ENCODE measurements around the gene DGKB.

DGKB gene

DNA sequence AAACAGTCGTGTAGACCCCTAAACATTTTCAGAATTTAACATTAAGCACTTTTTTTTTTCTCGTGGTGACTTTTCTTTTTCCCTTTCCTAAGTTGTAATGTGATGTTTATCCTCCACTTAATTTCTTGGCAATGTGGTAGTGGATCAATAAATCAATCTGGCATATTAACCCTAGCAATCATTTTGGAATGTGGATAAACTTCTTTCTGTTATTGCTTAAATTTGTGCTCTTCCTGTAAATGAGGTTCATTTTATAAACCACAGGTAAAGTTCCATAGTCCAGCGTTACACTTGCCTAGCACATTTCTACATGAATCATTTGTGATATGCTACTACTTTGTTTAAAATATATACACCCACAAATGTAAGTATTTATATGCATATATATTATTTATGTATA is 665.7 kb downstream of the DGKB start:
- Mint-ChIP-seq H3K9me3 (no peaks in the 10 kb centered on the region), H3K36me3 (ENCODE audit: low read depth) (no peaks in the 10 kb centered on the region), H3K4me1 (ENCODE audit: low read depth) (no peaks in the 10 kb centered on the region)

DNA sequence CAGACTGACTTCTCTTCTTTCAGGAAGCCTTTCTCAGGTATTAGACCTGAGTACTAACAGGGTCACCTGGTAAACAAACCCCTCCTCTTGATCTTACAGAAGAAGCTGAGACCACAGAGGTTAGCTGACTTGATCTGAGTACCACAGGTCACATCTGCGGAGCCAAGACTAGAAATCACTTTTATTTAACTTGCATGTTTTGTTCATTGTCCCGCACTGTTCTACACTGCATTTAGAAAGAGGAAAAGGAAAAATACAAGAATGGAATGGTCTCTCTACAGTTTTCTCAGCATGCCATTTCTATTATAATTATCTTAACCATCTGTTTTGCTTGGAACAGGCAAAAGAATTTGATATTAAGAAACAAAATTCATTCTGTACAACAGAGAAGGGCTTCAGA is 667.5 kb downstream of the DGKB start:
- no peak for DNase-seq
- Mint-ChIP-seq H3K4me1 (ENCODE audit: low read depth) (no peaks in the 10 kb centered on the region), H3K27me3 (no peaks in the 10 kb centered on the region), H3K27ac (no peak overlapping the region), H3K4me3 (no peak overlapping the region), H3K9me3 (no peaks in the 10 kb centered on the region), H3K36me3 (ENCODE audit: low read depth) (no peaks in the 10 kb centered on the region)

More for the DNA sequence above, 665.7 kb downstream of the DGKB start:
- no peak for DNase-seq
- H3K4me3 Mint-ChIP-seq: no peak overlapping the region
- H3K27ac Mint-ChIP-seq: no peak overlapping the region
- H3K27me3 Mint-ChIP-seq: no peaks in the 10 kb centered on the region

DNA sequence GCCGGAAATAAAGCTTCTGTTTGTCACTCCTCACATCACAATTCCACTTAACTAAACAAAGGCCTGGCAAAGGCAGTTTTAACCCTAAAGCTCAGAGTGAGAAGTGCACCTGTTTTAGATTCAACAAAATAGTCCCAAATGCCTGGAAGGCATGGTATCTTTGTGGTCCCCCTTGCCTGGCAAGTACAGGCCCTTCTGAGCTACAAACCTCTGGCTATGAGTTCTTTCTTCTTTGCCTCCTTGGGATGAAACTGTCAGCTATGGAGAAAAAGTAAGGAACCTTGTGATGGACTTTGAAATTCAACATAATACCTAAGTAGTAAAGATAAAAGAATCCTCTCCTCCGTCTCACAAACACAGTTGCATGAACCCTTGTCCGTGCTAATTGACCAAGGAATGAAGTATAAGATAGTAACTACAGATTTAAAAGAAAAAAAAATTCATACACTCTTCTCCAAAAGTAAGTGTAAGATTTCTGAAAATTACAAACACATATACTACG is 668.6 kb downstream of the DGKB start:
- Mint-ChIP-seq H3K27me3 (no peaks in the 10 kb centered on the region), H3K9me3 (no peaks in the 10 kb centered on the region), H3K4me1 (ENCODE audit: low read depth) (no peaks in the 10 kb centered on the region), H3K36me3 (ENCODE audit: low read depth) (no peaks in the 10 kb centered on the region), H3K27ac (no peak overlapping the region), H3K4me3 (no peak overlapping the region)
- DNase-seq: no peak

DNA sequence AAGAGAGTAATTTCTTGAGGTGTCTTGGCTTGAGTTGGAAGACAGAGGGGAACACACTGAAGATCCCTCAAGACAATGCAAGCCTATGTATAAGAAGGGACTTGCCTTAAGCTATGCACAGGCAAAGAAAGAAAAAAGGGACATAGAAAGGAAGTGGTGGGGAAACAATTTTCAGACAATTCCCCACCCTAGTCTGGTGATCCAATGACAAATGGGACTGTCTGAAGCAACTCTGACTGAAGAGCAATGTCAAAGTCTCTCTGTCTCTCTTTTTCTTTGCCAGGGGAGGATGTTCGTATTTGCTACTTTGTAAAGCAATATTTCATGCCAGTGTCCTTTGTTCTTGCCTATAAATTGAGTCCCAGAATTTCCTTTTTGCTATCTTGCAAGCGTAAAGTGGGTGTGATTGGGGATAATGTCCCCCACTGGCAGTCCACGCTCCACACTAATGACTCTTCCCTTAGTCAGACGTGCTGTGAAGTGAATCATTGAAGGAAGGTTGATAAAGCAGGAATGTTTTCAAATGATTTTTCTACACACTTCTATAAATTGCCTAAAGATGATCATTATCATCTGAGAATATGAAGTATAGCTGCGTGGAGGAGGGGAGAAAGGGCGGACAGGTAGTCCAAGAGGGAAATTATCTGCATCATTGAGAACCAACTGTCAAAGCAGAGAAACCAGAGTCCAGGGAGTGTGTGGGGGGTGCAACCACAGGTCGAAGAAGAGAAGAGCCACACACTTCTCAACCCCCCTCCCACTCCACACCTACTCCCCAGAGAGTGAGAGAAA is 669.3 kb downstream of the DGKB start:
- Mint-ChIP-seq H3K4me1 (ENCODE audit: low read depth) (no peaks in the 10 kb centered on the region), H3K36me3 (ENCODE audit: low read depth) (no peaks in the 10 kb centered on the region), H3K4me3 (no peak overlapping the region), H3K27me3 (no peaks in the 10 kb centered on the region), H3K9me3 (no peaks in the 10 kb centered on the region), H3K27ac (no peak overlapping the region)
- DNase-seq: no peak

DNA sequence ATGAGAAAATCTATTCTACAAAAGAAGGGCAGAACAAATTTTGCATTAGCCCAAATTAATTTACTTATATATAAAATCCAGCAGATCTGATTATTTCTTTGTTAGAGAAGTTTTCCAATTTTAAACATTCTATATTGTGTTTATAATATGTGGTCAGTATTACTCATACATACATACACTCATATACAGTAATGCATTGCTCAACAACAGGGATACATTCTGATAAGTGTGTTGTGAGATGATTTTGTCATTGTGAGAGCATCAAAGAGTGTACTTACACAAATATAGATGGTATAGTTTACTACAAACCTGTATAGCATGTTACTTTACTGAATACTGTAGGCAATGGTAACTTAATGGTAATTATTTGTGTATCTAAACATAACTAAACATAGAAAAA is 673.5 kb downstream of the DGKB start:
- no peaks in the 10 kb centered on the region for H3K9me3 Mint-ChIP-seq
- H3K27me3 Mint-ChIP-seq: no peaks in the 10 kb centered on the region
- H3K27ac Mint-ChIP-seq: no peak overlapping the region
- no peak for DNase-seq
- no peaks in the 10 kb centered on the region for H3K36me3 Mint-ChIP-seq (ENCODE audit: low read depth)
- H3K4me3 Mint-ChIP-seq: no peak overlapping the region
- no peaks in the 10 kb centered on the region for H3K4me1 Mint-ChIP-seq (ENCODE audit: low read depth)

DNA sequence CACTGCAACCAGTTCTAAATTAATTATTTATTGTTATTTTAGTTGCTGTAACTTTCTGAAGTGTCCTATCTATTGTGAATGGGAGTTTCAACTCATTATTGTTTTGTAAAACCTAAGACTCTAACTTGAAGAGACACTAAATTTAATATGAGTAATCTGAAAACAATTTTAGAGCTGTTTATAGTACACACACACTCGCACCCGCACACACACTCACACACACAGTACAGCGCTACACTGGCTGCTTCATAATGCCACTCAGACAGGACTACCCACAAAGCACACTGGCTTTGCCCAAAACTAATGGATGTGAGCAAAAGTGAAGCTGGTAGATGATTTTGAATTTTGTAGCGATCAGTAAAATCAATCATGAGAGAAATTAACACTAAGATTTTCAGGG is 674.2 kb downstream of the DGKB start:
- H3K4me1 Mint-ChIP-seq (ENCODE audit: low read depth): no peaks in the 10 kb centered on the region
- H3K36me3 Mint-ChIP-seq (ENCODE audit: low read depth): no peaks in the 10 kb centered on the region
- H3K27me3 Mint-ChIP-seq: no peaks in the 10 kb centered on the region
- H3K4me3 Mint-ChIP-seq: no peak overlapping the region
- H3K9me3 Mint-ChIP-seq: no peaks in the 10 kb centered on the region
- DNase-seq: no peak
- H3K27ac Mint-ChIP-seq: no peak overlapping the region

DNA sequence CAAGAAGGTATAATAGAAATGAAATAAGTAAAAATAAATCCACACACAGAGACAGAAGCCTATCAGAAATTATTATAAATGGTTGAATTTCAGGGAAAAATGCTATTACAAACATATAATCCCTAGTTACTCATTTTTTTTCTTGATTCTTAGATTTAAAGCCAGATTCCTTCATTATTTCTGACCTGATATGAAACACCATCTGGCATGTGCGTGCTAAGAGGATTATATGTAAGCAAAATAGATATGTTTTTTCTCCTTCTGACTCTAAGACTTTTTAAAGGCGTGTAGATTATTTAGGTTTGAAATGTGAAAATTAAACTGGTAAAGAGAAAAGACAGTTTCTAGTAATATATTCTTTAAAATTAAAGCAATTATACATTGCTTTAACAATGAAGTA is 676.4 kb downstream of the DGKB start:
- H3K36me3 Mint-ChIP-seq (ENCODE audit: low read depth): no peaks in the 10 kb centered on the region
- H3K4me1 Mint-ChIP-seq (ENCODE audit: low read depth): no peaks in the 10 kb centered on the region
- no peaks in the 10 kb centered on the region for H3K27me3 Mint-ChIP-seq
- no peaks in the 10 kb centered on the region for H3K9me3 Mint-ChIP-seq
- DNase-seq: no peak
- H3K27ac Mint-ChIP-seq: no peak overlapping the region
- no peak overlapping the region for H3K4me3 Mint-ChIP-seq

DNA sequence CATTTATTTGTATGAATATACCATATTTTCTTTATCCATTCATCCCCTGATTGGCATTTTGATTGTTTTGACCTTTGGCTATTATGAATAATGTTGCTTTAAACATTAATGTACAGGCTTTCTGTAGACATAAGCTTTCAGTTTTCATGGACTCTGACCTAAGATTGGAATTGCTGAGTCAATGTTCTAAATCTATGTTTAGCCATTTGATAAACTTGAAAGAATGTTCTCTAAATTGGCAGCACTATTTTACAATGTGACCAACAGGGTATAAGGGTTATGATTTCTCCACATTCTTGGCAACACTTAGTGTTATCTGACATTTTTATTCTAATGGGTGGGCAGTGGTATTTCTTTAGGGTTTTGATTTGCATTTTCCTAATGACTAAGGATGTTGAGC is 683.4 kb downstream of the DGKB start:
- H3K27ac Mint-ChIP-seq: no peak overlapping the region
- no peaks in the 10 kb centered on the region for H3K27me3 Mint-ChIP-seq
- H3K4me3 Mint-ChIP-seq: no peak overlapping the region
- H3K4me1 Mint-ChIP-seq (ENCODE audit: low read depth): no peaks in the 10 kb centered on the region
- no peaks in the 10 kb centered on the region for H3K9me3 Mint-ChIP-seq
- H3K36me3 Mint-ChIP-seq (ENCODE audit: low read depth): no peaks in the 10 kb centered on the region
- no peak for DNase-seq

DNA sequence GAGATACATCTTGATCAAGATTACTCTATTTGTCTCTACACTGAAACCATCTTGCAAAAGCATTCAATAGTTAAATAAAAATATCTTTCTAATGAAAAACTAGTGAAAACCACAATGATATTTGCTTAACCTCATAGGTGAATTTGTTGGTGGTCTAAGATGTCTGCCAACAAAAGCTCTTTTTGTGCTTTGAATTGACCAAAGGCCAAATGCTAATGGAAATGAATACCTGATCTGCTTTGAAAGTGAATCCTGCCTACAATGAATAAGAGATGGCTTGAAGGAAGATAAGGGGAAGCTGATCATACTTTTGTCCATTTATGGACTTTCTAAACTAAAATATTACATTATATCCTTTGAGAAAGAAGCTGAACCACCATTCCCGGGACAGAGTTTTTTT is 684.2 kb downstream of the DGKB start:
- H3K9me3 Mint-ChIP-seq: no peaks in the 10 kb centered on the region
- no peak overlapping the region for H3K4me3 Mint-ChIP-seq
- no peaks in the 10 kb centered on the region for H3K27me3 Mint-ChIP-seq
- H3K36me3 Mint-ChIP-seq (ENCODE audit: low read depth): no peaks in the 10 kb centered on the region
- H3K27ac Mint-ChIP-seq: no peak overlapping the region
- DNase-seq: no peak
- no peaks in the 10 kb centered on the region for H3K4me1 Mint-ChIP-seq (ENCODE audit: low read depth)

DNA sequence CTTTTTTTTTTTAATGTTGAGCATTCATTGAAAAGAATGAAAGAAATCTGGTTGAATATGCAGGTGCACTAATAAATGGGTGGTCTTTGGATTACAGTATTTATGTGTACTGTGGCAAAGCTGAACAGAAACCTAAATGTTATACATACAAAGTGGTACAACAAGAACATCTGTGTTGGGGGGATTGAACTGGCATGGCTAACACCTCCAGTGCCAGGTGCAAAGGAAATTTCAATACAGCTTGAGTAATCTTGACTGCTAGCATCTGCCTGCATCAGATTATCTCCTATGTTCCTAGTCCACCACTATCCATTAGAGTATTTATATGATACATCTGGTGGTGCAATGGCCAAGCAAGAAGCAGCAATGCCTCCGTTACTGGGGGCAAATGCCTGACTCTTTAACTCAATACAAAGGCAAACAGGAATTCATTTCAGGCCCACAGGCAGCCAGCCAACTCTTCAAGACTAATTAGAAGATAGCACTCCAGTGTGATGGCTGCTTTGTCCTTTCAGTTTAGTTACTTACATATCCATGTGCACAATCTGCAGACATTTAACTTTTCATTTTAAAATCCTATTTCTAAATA is 692.6 kb downstream of the DGKB start:
- Mint-ChIP-seq H3K9me3 (no peaks in the 10 kb centered on the region), H3K27me3 (no peaks in the 10 kb centered on the region), H3K36me3 (ENCODE audit: low read depth) (no peaks in the 10 kb centered on the region), H3K27ac (no peak overlapping the region), H3K4me1 (ENCODE audit: low read depth) (no peaks in the 10 kb centered on the region), H3K4me3 (no peak overlapping the region)
- no peak for DNase-seq

DNA sequence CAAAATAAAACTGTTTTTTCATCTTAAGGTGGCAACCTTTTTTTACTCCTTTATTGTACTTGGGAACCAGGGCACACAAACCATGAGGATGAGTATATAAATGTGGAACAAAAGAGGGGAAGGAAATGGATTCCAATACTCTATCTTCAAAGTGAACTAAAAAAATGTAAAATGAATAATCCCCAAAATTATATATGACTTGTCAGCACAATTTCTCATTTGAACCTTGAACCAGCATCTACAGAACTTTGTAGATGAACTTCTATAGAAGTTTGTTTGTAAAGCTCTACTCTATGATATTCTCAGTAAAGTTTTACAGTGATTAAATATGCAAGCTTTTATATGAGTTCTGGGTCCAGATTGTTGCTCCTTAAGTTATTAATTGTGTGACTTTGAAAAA is 694.8 kb downstream of the DGKB start:
- DNase-seq: no peak
- Mint-ChIP-seq H3K27me3 (no peaks in the 10 kb centered on the region), H3K9me3 (no peaks in the 10 kb centered on the region), H3K4me1 (ENCODE audit: low read depth) (no peaks in the 10 kb centered on the region), H3K4me3 (no peak overlapping the region), H3K27ac (no peak overlapping the region), H3K36me3 (ENCODE audit: low read depth) (no peaks in the 10 kb centered on the region)

DNA sequence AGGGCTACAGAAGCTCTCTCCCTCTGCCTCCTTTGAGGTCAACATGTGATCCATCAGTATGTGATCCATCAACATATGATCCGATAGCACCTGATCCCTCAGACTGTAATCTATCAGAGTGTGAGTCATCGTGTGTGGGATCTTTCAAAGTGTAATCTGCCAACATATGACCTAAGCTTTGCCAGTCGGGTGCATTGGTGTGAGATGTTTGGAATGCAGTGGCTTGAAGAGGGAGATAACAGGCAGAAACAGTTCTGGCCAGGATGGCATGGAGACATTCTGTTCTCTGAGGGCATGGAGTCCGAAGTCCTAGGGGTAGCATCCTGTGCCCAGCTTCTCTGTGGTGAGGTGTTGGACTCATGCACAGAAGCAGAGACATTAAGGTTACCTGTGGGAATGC is 695.4 kb downstream of the DGKB start:
- DNase-seq: no peak
- H3K4me1 Mint-ChIP-seq (ENCODE audit: low read depth): no peaks in the 10 kb centered on the region
- no peaks in the 10 kb centered on the region for H3K36me3 Mint-ChIP-seq (ENCODE audit: low read depth)
- no peak overlapping the region for H3K4me3 Mint-ChIP-seq
- no peak overlapping the region for H3K27ac Mint-ChIP-seq
- H3K9me3 Mint-ChIP-seq: no peaks in the 10 kb centered on the region
- H3K27me3 Mint-ChIP-seq: no peaks in the 10 kb centered on the region

DNA sequence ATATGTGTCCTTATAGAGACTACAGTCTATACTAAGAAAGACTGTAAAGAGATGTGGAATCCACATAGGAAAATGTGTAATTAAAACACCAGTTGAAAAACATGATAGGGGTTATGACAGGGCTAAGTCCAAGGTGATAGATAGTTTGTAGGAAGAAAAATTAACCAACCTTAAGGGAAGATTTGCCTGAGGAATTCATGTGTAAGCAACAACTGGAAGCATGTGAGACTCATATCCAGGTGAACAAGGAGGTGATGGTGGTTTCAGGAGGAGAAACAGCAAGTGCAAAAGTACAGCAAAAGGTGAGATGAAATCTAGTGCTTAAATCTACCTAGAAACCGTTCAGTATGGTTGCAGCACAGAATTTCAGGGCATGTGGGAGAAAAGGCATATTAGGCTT is 696.4 kb downstream of the DGKB start:
- H3K4me3 Mint-ChIP-seq: no peak overlapping the region
- no peak overlapping the region for H3K27ac Mint-ChIP-seq
- no peak for DNase-seq
- H3K27me3 Mint-ChIP-seq: no peaks in the 10 kb centered on the region
- H3K9me3 Mint-ChIP-seq: no peaks in the 10 kb centered on the region
- no peaks in the 10 kb centered on the region for H3K4me1 Mint-ChIP-seq (ENCODE audit: low read depth)
- no peaks in the 10 kb centered on the region for H3K36me3 Mint-ChIP-seq (ENCODE audit: low read depth)

DNA sequence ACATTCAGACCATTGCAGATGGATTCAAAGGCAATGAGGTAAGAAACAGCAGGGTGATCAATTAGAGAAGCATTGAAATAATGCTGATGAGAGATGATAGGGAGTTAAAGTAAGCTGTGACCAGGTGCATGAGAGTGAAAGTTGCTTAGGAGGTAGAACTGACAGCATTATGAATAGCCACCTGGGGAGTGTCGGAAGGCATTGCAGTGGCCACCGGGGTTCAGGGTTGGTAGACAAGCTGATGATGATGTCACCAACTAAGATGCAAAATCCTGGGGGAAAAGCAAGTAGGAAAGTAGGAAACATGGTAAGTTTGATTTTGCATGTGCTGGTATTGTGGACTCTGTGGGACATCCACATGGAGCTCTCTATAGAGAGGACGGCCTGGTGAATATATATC is 701.2 kb downstream of the DGKB start:
- Mint-ChIP-seq H3K36me3 (ENCODE audit: low read depth) (no peaks in the 10 kb centered on the region), H3K27ac (no peak overlapping the region), H3K9me3 (no peaks in the 10 kb centered on the region), H3K4me3 (no peak overlapping the region), H3K4me1 (ENCODE audit: low read depth) (no peaks in the 10 kb centered on the region), H3K27me3 (no peaks in the 10 kb centered on the region)
- no peak for DNase-seq

DNA sequence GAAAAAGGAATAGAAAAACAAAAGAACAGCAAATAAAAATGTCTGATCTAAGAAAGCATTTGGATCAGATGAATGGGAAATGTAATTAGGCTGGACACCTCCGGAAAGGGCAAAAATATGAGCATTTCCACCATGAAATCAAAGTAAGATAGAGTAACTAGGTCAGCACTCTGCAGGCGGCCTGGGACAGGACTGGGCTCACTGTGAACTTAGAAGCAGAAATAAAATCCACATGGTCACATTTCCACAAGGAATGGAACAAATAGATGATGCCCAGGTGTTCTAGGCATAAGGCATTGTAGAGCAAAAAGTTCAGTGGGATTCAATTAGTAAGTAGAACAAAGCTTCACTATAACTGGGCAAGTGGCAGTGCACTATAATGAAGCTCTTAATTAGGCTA is 703.2 kb downstream of the DGKB start:
- Mint-ChIP-seq H3K4me1 (ENCODE audit: low read depth) (no peaks in the 10 kb centered on the region), H3K36me3 (ENCODE audit: low read depth) (no peaks in the 10 kb centered on the region), H3K9me3 (no peaks in the 10 kb centered on the region), H3K27me3 (no peaks in the 10 kb centered on the region), H3K27ac (no peak overlapping the region), H3K4me3 (no peak overlapping the region)
- DNase-seq: no peak
